GM12891 (cell line): ENCODE data around the gene MYEF2.

Experiments used
- POLR2A ChIP-seq: IDR thresholded peaks from 2 replicates; pipeline ENCODE4 v1.6.1; 2011; ENCODE audit warnings: low read depth, low read length, control low read depth
- POLR2AphosphoS5 ChIP-seq: IDR thresholded peaks from 2 replicates; pipeline ENCODE4 v1.6.1; 2011; ENCODE audit warnings: low read depth, low read length, control low read depth
- SPI1 ChIP-seq: IDR thresholded peaks from 2 replicates; pipeline ENCODE4 v1.6.1; 2011; ENCODE audit warnings: low read depth, low read length, control low read depth
- TAF1 ChIP-seq: IDR thresholded peaks from 2 replicates; pipeline ENCODE4 v1.6.1; 2011; ENCODE audit warnings: low read depth, low read length, control low read depth

DNA sequence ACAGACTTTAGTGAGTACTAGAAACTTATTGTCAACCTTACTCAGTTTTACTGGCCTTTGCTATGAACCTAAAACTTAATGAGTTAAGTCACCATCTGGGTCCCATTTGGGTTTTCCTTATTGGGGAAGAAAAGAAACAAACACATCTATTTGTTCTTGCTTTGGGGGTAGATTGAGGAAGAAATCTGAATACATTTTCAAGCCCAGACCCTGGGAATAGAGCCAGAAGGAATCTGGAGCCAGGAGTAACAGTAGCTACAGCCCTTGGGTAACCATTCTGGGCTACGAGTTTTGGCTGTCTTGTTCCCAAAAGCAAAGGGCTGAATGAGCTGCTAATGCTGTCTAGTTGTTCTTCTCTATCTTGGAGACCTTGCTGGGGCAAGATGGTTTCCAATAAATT lies 44.5 kb upstream of the MYEF2 start:
- TF ChIP-seq SPI1 (no peak), TAF1 (no peak), POLR2A (no peak), POLR2AphosphoS5 (no peak)
